Endometrial microvascular endothelial cells (primary cell): ENCODE data around the gene DACT2. TPM values are rescaled to one million over a fixed set of nuclear protein-coding genes. Genes with fewer than 3 reads are reported as not detected.
"Not testable (repeated sequence)": the region's sequence is repeated elsewhere in the genome, so short reads cannot be mapped to it uniquely, and the experiment has no call there.

Experiments used
- in situ Hi-C: cut with HindIII; loops from 2 replicates; pipeline ENCODE4 v1.10.0; 2017; ENCODE audit warnings: low sequenced_read_pairs, low pct_unique_long_range_greater_than_20kb; ENCODE audit errors: inconsistent ontology term
- total RNA-seq: library from RNA; depleted of rRNA; stranded (reverse); fragments of >200 nt; gene quantifications from one replicate; pipeline ENCODE4 v1.2.3, GENCODE V29; 2015; ENCODE audit errors: inconsistent ontology term

Gene DACT2
- total RNA-seq, 1 donor from 2014 or later = not detected

DNA sequence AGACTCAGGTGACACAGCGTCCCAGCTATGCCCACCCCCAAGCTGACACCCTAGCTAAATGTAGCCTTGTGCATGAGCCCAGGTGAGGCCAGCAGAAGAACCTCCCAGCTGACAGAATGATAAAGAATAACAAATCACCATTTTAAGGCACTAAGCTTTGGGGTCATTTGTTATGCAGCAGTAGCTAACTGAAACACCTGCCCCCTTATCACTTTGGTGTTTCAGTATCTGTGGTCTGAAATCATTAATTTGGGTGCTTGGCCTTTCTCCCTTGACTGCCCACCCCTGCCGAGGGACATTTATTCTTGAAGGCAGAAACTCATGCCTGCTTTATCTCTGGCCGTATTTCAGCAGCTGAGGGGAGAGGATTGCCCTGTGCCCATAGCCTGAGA, 30.0 kb downstream of the DACT2 start:
- in situ Hi-C loops = no loop called here

GRCh38 chr6:168288781-168289570, 30.6 kb downstream of the DACT2 start:
- in situ Hi-C loops = no loop called here

- in situ Hi-C loops = not testable (repeated sequence)
Observed at GRCh38 chr6:168287460-168287859, 32.1 kb downstream of the DACT2 start.

DNA sequence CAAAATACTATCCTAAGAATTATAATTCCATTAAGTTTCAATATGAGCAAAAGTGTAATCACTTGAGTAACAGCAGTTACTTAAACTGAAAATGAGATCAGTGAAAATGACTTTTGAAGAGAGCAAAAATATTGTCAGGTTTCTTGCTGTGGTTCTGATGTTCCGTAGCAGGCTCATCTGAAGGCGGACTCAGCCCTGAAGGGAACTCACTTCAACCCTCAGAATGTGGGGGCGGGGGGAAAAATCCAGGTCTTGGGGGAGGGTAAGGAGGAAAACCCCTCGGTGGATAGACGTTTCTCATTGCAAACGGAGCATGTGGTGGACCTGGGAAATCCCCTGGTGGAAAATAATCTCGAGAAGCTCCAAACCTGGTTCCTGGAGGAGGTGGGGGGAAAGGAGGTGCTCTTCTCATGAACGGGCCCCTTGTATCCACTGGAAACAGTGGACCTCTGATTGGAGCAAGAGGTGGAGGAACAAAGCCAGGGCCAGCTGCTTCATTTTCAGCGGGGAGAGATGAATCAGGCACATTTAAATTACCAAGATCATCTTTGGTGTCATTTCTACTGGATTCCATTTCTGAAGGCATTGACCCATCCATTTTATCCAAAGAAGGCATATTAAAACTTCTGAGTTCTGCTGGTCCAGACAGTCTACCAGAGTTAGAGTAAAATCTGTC, 32.7 kb downstream of the DACT2 start:
- in situ Hi-C loops = not testable (repeated sequence)

GRCh38 chr6:168286116-168286515, 33.5 kb downstream of the DACT2 start:
- in situ Hi-C loops = no loop called here

DNA sequence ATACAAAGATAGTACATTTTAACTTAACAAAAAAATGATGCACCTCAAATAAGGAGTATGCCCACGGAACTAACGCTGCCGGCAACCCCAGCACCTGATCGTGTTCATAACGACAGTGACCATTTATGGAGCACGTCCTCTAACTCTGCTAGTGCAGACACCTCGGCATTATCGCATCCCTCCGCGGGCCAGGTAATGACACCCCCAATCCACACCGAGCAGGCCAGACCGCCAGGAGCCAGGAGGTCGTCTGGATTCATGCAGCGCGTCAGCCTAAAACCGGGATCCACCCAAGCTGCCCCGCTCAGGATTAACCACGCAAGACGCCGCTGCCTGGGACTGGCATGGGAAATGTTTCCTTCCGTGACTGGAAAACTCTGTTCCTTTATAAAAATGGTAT, 34.1 kb downstream of the DACT2 start:
- in situ Hi-C loops = no loop called here

DNA sequence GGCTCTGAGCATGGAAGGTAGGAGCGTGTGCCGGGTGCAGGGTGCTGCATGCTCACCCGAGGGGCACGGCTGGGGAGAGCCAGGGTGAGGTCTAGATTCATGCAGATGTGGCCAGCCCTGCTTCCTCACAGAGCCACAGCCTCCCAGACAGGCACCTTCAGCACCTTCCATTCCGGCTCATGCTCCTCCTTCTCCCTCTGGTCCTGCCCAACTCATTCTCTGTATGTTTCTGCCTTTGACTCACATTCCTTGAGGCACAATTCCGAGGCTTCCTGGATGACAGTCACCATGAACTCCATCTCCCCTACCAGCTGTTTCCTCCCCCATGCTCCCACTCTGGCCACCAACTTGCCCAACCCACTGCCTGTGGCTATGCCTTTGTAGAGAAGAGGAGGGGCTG, 35.4 kb downstream of the DACT2 start:
- in situ Hi-C loops = no loop called here

GRCh38 chr6:168283686-168284025, 35.9 kb downstream of the DACT2 start:
- in situ Hi-C loops = no loop called here

DNA sequence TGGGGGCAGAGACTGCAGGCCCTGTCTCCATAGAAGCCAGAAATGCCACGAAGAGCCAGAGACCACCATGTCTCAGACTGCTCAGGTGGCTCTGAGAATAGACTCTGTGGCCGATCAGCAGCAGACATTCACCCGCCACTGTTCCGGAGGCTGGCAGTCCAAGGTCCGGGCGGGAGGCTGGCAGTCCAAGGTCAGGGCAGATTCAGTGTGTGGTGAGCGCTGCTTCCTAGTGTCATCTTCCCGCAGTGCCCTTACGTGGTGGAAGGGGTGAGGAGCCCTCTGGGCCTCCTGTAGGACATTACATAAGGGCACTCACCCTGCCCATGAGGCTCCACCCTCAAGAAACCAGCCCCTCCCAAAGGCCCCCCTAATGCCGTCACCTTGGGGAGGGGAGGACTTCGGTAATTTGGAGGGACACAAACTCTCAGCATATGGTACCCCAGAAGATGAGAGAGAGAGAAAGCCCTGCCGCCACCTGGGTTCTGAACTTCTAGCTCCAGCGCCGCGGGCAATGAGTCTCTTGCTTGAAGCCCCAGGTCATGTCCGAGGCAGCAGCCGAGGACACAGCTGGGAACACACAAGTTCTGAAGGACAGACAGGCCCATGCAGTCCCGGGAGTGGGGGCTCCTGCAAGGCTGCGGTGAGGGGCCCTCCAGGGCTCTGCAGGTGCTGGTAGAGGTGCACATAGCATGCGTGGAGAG, 36.4 kb downstream of the DACT2 start:
- in situ Hi-C loops = no loop called here

- in situ Hi-C loops = no loop called here
Observed at GRCh38 chr6:168281826-168282225, 37.8 kb downstream of the DACT2 start.

- in situ Hi-C loops = not testable (repeated sequence)
Observed at GRCh38 chr6:168281314-168281713, 38.3 kb downstream of the DACT2 start.

- in situ Hi-C loops = no loop called here
Observed at GRCh38 chr6:168280899-168281245, 38.7 kb downstream of the DACT2 start.

DNA sequence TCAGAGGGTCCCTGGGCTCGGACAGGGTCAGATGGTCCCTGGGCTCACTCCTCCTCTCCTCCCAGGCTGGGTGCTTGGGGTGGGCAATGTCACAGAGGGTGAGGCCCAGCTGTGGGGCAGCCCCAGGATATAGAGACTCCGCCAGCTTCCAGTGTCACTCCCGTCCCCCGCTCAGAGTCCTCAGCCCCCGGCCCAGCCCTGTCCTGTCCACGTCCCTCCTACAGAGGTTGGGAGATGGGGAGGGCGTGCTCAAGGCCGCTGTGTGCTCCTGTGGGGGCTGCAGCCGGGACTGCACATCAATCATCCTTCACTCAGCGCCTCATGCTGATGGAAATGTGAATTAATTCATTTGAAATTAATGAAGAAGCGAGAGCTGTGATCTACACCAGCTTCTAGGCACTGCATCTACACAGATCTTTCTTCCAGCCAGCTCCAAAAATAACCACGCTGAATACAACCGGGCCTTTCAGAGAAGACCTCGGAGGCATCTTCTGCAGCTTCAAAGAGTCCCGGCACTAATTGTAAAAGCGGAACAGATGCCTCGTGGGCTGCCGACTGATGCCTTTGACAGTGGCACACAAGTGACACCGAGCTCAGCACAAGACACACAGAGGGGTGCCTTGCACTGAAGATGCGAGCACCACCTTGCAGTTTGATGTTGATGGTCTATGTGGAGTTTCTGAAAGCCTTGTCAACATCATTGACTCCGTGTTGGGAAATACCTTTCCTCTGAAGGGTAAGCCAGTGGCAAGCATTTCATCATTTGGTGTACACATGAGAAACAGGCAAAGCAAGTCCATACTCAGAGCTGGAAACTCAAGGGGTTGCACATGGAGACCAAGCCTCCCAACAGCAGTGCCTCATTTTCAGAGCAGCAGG, 39.3 kb downstream of the DACT2 start:
- in situ Hi-C loops = no loop called here

GRCh38 chr6:168279403-168279935, 40.1 kb downstream of the DACT2 start:
- in situ Hi-C loops = no loop called here

DNA sequence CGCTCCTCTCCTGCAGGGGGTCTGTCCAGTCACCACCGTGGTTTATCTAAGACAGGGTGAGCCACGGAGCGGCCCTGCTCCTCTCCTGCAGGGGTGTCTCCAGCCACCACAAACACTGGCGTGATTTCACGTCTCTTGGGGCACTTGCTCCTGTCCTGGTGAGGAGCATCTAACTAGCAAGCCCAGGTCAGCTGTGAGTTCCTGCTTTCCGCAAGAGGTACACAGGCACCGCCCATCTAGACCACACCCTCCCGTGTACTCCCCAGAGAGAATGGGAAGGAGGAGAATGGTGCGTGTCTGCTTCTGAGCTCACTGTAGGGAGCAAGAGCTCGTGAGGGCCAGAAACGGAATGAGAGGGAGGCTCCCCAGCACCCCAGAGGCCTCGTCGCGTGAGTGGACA, 40.7 kb downstream of the DACT2 start:
- in situ Hi-C loops = no loop called here

DNA sequence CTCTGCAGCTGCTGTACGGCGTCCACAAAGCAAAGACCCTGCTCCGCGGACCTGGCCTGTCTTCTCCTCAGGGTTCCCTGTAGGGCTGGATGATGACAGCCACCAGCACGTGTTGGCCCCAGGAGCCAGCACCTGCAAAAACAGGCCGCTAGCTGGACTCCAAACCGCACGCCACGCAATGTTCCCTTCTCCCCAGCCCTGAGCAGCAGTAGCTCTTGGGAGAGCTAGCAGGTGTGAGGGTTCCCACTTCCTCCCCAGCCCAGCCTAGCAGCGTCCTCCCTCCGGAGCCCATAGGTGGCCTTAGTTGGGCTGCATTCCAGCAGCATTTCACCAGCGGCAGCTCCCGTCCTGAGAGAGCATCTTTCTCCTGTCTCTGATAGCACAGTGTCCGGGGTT, 42.3 kb downstream of the DACT2 start:
- in situ Hi-C loops = no loop called here

- in situ Hi-C loops = no loop called here
Observed at GRCh38 chr6:168276576-168277273, 42.9 kb downstream of the DACT2 start.

GRCh38 chr6:168275168-168275567, 44.4 kb downstream of the DACT2 start:
- in situ Hi-C loops = no loop called here
